Activated CD8-positive, alpha-beta memory T cell treated with anti-CD3 and anti-CD28 coated beads for 48 hours (primary cell): ENCODE results near the gene PTPRG.

Source experiments
- DNase-seq, 3 experiments: peaks; one replicate each; pipeline ENCODE4 v3.0.0-alpha.2; 2020; ENCODE audit warnings: low read depth in 2 of 3, low spot score in 2 of 3

PTPRG gene

GRCh38 chr3:61983479-61983878 lies 422.1 kb downstream of the PTPRG start:
- no peak for DNase-seq

DNA sequence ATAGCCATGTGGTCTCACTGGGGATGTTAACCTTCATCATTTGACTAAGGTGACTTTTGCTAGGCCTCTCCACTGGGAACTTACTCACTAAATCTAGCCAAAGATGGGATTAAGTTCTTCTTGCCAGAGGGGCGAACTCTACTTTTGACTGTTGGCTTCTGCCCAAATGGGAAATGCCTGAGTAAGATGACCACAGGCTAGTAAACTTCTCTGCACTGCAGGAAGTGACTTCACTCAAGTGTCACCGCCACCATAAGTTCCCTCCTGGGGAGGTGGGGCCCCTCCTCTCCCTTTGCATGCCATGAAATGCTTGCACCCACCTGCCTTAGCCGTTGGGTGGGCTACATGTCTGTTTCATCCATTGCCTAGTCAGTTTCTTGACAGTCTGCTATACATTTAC lies 423.6 kb downstream of the PTPRG start:
- DNase-seq = no peak

GRCh38 chr3:61986473-61986872 lies 425.1 kb downstream of the PTPRG start:
- no peak for DNase-seq

DNA sequence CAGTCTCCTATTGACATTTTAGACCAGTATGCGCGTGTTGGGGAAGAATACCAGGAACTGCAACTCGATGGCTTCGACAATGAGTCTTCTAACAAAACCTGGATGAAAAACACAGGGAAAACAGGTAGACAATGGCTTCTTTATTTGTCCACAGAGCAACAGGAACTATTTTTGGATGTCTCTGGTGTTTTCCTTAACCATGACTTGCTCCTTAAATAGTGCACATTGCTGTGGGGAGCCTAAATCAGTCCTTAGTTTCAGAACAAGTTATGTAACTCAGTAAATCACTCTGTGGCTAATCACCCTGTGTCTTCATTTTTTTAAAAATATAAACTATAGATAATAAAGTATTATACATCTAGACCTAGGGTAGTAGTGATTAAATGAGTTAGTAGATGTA lies 428.3 kb downstream of the PTPRG start:
- DNase-seq = no peak

GRCh38 chr3:61990327-61991027 lies 429.1 kb downstream of the PTPRG start:
- DNase-seq = no peak

DNA sequence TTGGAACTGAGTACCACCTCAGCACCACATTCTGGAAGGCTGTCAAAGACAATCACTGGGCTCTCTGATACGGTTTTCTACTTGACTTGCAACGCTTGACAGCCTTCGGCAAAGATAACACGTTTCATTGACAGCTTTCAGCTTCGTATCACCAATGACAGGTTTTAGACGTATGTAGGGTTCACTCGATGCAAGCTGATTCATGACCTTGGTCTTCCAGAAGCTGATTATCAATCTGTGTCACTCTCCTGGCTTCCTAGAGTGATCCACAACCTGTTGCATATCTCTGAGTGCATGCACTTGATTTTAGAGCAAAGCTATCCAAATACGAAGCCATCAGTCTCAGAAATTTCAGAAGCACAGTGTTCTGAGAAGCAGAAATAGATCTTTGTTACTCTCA lies 430.3 kb downstream of the PTPRG start:
- DNase-seq = no peak

GRCh38 chr3:61996366-61996765 lies 435.0 kb downstream of the PTPRG start:
- no peak for DNase-seq

DNA sequence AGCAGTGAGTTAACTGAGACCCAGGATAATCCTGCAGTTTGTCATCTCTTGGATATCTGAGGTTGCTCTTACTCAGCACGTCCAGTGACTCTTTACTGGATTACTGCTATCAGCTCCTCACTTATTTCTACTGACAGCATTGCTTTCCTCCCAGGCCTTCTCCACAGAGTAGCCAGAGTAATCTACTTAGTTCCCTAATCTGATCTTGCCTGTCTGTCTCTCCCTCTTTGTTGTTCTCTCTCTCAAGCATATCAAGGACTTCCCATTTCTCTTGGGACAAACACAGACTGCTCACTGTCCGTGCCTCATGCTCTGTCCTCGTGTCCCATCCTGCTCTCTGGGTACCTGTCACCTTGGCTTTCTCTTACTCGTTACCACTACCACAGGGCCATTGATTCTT lies 435.7 kb downstream of the PTPRG start:
- no peak for DNase-seq

- DNase-seq = no peak
These were observed 442.5 kb downstream of the PTPRG start for GRCh38 chr3:62003835-62004234.

GRCh38 chr3:62007036-62007435 lies 445.7 kb downstream of the PTPRG start:
- DNase-seq = no peak

DNA sequence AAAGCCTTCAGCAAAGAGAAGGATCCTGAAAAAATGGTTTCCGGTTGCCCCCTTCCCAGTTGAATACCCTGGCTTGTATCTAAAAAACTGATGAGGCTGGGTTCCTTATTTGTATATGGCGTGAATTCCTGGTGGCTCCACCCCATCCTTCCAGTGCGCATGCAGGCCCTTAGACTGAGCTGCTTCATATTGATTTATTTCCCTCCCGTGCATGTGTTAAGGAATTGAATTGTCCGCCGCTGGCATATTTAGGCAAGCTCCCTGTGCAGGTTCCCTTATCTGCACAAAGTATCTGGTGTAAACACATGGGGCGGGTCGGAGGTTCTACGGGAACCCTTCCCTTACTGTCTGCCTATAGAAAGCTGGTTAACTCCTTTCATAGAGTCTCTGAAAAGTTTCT lies 449.6 kb downstream of the PTPRG start:
- DNase-seq = no peak

DNA sequence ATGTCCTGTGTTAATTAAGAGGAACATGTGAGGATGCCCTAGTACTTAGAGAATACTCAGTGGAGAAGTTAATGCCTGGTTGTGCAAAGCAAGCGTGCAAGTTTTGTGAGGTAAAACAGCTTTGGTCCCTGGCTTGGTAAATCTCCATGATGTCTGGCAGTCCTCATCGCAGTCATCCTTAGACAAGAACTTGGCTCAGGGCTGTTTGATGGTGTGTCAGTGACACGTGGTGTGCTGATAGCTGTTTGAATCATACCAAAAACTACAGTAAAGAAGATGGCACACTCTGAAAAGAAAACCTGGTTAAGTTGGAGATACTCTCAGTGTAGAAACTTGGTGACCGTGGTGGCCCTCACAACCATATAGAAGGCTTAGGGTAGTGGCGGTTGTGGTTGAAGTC lies 450.3 kb downstream of the PTPRG start:
- no peak for DNase-seq

DNA sequence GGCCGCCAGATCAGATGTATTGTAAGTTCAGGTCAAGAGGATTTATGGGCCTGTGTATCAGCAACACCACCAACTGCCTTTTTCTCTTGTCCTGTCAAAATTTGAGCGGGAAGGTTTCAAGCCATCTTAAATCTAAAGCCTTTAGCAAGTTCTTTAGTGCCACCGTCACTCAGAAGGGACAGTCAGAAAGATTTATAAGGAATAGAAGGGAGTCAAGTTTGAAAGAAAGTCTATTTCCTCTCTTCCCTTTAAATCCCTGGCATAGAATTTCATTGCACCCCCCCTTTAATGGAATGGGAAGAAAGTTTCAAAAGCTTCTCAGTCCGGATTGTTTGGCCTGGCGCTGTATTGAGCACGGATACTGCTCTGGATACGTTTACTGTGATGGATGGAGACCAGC lies 452.6 kb downstream of the PTPRG start:
- DNase-seq = no peak

DNA sequence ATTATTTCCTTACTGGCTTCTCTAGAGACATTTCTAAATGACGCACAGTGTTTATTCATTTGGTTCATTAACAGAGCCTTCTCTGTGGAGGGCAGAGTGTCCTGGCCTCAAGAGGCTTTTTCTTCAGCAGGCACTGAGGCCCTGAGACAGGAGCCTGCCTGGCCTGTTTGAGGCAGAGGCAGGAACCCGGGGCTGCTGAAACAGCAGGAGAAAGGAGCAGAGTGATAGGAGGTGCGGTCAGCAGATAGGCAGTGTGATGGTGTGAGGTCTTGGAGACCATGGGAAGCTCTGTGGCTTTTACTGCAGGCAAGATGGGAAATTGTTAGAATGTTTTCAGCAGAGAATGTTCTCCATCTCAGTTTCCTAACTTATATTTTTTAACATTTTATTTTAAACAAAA lies 453.7 kb downstream of the PTPRG start:
- no peak for DNase-seq

- DNase-seq = no peak
These were observed 458.5 kb downstream of the PTPRG start for GRCh38 chr3:62019906-62020305.

- DNase-seq = no peak
These were observed 459.3 kb downstream of the PTPRG start for GRCh38 chr3:62020706-62021105.

DNA sequence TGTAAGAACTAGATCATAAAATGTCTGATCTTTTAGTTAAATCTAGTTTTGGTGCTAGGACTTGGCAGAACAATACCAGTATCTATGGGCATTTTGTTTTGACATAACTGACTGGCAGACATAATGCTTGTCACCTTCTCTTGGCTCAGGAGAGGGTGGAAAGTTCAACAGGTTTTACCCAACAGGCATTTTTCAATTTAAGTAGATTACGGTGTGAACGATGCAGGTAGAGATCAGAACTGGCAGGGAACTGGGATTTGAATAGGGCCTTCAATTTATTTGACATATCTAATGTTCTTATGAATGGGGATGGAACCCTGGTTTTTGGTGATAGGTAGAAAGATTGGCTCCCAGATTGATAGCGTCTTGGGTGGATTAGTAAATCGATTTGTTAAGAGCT lies 460.9 kb downstream of the PTPRG start:
- no peak for DNase-seq

DNA sequence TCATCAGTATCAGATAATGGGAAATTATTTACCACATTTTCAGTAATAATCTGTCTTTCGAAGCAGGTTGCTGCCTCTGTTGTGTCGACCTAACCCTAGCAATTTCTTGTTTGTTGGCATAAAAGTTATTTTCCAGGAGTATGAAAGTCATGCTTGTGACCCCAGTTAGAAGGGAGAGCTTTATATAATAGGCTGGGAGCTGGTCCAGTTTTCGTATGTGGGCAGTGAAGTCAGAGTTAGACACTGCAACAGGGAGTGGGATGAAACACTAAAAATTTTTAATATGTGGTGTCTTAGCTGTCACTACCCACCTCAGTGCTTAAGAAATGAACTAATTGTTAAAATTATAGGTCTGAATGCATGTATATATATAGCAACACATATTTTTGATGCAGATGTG lies 463.5 kb downstream of the PTPRG start:
- no peak for DNase-seq

DNA sequence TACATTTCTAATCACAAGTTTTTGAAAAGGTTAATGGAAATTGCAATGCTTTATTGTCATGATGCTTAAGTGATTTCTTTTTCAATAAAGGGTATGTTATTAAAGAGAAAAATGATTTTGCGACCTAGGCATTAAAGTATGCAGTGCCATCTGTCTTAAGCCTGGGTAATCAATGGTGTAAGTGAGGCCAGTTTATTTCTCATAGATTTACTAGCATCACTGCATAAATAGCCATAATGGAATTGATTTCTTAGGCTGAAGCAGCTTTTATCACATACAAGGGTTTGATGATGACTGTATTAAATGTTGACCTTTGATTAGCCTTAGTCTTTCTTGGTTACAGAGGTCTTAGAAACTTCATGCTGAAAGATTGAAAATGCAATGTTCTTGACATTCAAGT lies 464.5 kb downstream of the PTPRG start:
- no peak for DNase-seq

GRCh38 chr3:62027241-62027640 lies 465.9 kb downstream of the PTPRG start:
- DNase-seq = no peak

DNA sequence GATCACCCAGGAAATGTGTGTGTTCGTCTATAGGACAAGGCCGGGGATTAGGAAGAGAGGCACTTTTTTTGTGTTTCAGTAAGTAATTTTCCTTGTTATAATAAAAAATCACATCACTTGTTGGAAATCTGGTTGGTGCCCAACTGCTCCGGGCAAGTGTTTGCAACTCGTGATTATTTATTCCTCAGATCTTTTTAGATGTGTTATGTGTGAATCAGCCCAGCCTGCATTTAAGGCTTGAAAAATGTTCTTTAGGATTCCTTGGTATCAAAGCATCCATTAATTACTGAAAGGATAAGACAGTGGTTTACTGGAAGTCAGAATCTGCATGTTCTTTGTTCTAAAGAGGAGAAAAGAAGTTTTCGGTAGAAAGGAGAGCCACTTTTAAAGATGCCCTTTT lies 466.4 kb downstream of the PTPRG start:
- no peak for DNase-seq

DNA sequence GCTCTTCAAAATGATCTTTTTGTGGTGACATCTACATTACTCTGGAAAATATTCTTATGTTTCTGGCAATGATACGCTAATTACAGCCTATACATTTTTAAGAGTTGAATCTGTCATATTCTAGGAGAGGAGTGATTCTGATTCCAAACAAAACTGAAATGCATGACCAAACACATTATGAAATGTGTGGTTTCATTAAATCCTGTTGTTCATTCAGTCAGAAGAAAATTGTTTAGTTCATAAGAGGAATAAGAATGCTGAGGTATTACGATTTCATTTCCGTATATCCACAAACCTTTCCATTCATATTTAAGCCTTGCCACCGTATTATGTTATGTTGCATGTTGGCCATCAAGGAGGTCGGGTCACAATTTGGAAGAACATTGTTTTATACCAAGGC lies 466.9 kb downstream of the PTPRG start:
- no peak for DNase-seq

DNA sequence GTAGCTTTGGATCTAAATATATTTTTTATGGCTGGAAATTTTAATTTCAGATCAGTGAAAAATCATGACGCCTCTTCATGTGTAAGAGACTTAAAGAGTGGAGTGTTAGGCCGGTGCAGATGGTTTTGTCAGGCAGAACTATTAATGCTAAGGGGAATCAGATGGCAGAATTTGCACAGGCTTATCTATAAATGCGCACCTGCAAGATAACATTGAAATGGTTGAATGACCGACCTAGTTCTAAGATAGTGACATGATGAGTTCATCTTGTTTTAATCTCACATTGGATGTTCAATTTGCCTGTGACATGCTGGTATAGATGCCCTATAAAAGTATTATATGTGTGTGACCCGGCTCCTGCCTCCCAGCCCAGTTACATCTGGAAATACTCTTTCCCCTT lies 471.4 kb downstream of the PTPRG start:
- no peak for DNase-seq
